B cell (primary cell): ENCODE measurements around the gene SEMA4A. TPM values are rescaled to one million over a fixed set of nuclear protein-coding genes. Genes with fewer than 3 reads are reported as not detected.
A peak's percentile ranks its signal among the peaks of the same experiment; 100 is the strongest.

Experiments
- ATAC-seq: fragments of 200-7000 bp; cut with Tn5 transposase; one replicate; pipeline ENCODE4 v1.10.0; 2021; ENCODE audit warnings: low read depth, mild to moderate bottlenecking, moderate number of reproducible peaks, moderate library complexity
- CTCF ChIA-PET: fragments of 350-600 bp; sonication (Branson Sonifier 250); formaldehyde crosslinking; loops from one replicate; lab custom pipeline; 2021; ENCODE audit warnings: antibody characterized with exemption, inconsistent platforms; lab: Charles Lee
- POLR2A ChIA-PET: fragments of 350-600 bp; sonication (Branson Sonifier 250); formaldehyde crosslinking; loops from one replicate; lab custom pipeline; 2021; ENCODE audit warnings: antibody characterized with exemption; lab: Charles Lee
- DNase-seq: peaks from one replicate; pipeline ENCODE4 v3.0.0; 2013
- H2AFZ ChIP-seq: 2 replicates; pipeline ENCODE4 v1.6.1; 2012; ENCODE audit warnings: mild to moderate bottlenecking, low read depth, low read length; ENCODE audit not compliant: insufficient read depth, poor library complexity, severe bottlenecking
- H3K27ac ChIP-seq, 2 donors: 1 replicate in 1 of 2; 2 replicates in 1 of 2; pipeline ENCODE4 v1.5.1; 2012 to 2013; ENCODE audit warnings: low read length in 2 of 2, mild to moderate bottlenecking in 2 of 2, moderate library complexity in 1 of 2
- H3K27me3 ChIP-seq, 4 experiments: fragments of 200-600 bp in 1 of 4; sonication (generic) in 1 of 4; replicated peaks in 1 of 4; 1 replicate in 2 of 4; 2 replicates in 2 of 4; pipeline versions ENCODE4 v1.6.1 to v1.7.0; 2013 to 2016; ENCODE audit warnings: low read length in 3 of 4, mild to moderate bottlenecking in 2 of 4, mixed read lengths in 1 of 4, moderate library complexity in 1 of 4; ENCODE audit not compliant: insufficient read depth in 4 of 4, control insufficient read depth in 3 of 4; ENCODE audit errors: control extremely low read depth in 1 of 4
- H3K36me3 ChIP-seq, 2 experiments: replicated peaks in 1 of 2; 1 replicate in 1 of 2; 2 replicates in 1 of 2; pipeline versions ENCODE4 v1.6.1 to v1.7.1; 2013; ENCODE audit warnings: low read length in 1 of 2; ENCODE audit not compliant: insufficient read depth in 2 of 2, control insufficient read depth in 1 of 2; ENCODE audit errors: control extremely low read depth in 1 of 2, extremely low read depth in 1 of 2
- H3K4me1 ChIP-seq, 2 donors: fragments of 200-600 bp in 1 of 2; sonication (generic) in 1 of 2; 1 replicate in 1 of 2; 2 replicates in 1 of 2; pipeline versions ENCODE4 v1.5.1 to v1.6.1; 2013 to 2017; ENCODE audit warnings: low read length in 2 of 2; ENCODE audit not compliant: control insufficient read depth in 2 of 2, insufficient read depth in 2 of 2
- H3K4me2 ChIP-seq: replicated peaks from 2 replicates; pipeline ENCODE3; 2012; ENCODE audit warnings: mild to moderate bottlenecking, low read depth, low read length; ENCODE audit not compliant: poor library complexity, severe bottlenecking
- H3K4me3 ChIP-seq, 5 experiments: fragments of 200-600 bp in 1 of 5; sonication (generic) in 1 of 5; 1 replicate in 3 of 5; 2 replicates in 2 of 5; pipeline versions ENCODE4 v1.5.1 to v1.7.0; 2011 to 2016; ENCODE audit warnings: low read length in 4 of 5, mild to moderate bottlenecking in 4 of 5, low read depth in 2 of 5, control low read depth in 1 of 5, moderate library complexity in 1 of 5; ENCODE audit not compliant: insufficient read depth in 1 of 5; ENCODE audit errors: control extremely low read depth in 1 of 5, extremely low read depth in 1 of 5
- H3K79me2 ChIP-seq: fragments of 200-600 bp; sonication (generic); one replicate; pipeline ENCODE4 v1.6.0; 2016; ENCODE audit warnings: low read length; ENCODE audit not compliant: control insufficient read depth, insufficient read depth
- H3K9ac ChIP-seq: fragments of 200-600 bp; sonication (generic); 2 replicates; pipeline ENCODE4 v1.6.1; 2017; ENCODE audit warnings: mild to moderate bottlenecking, low read length, moderate library complexity
- H3K9me3 ChIP-seq, 3 donors: one replicate each; pipeline versions ENCODE4 v1.6.1 to v1.7.1; 2013; ENCODE audit warnings: low read length in 2 of 3; ENCODE audit not compliant: control insufficient read depth in 2 of 3, insufficient read depth in 1 of 3; ENCODE audit errors: control extremely low read depth in 1 of 3
- H4K20me1 ChIP-seq: 2 replicates; pipeline ENCODE4 v1.6.0; 2012; ENCODE audit warnings: mild to moderate bottlenecking, low read length; ENCODE audit not compliant: insufficient read depth, control insufficient read depth, poor library complexity, severe bottlenecking
- H3K27ac Mint-ChIP-seq: one replicate; pipeline ENCODE4 v1.8.0; 2021; ENCODE audit warnings: mixed read lengths
- H3K27me3 Mint-ChIP-seq: one replicate; pipeline ENCODE4 v1.8.0; 2021; ENCODE audit warnings: mixed read lengths
- H3K4me1 Mint-ChIP-seq: one replicate; pipeline ENCODE4 v1.8.0; 2021; ENCODE audit warnings: mixed read lengths
- H3K4me3 Mint-ChIP-seq: one replicate; pipeline ENCODE4 v1.8.0; 2021; ENCODE audit warnings: mixed read lengths
- H3K9me3 Mint-ChIP-seq: one replicate; pipeline ENCODE4 v1.8.0; 2022; ENCODE audit warnings: mixed read lengths; ENCODE audit not compliant: insufficient read depth
- CTCF ChIP-seq: fragments of 200-600 bp; IDR thresholded peaks from one replicate; pipeline ENCODE4 v1.8.0; 2022; ENCODE audit warnings: antibody characterized with exemption, mild to moderate bottlenecking
- EZH2 ChIP-seq: IDR thresholded peaks from 2 replicates; pipeline ENCODE4 v1.6.1; 2012; ENCODE audit warnings: borderline replicate concordance, low read depth, mild to moderate bottlenecking, moderate library complexity, low read length; ENCODE audit not compliant: insufficient read depth, poor library complexity, severe bottlenecking
- WGBS: methylation state at CpG from one replicate; pipeline ENCODE4 v1.1.5; 2013; ENCODE audit warnings: missing lambda C conversion rate; ENCODE audit not compliant: insufficient coverage; 5-methylcytosine and 5-hydroxymethylcytosine counted together
- intact Hi-C: fragments of 100-400 bp; cut with micrococcal nuclease; formaldehyde crosslinking; loops from one replicate; pipeline ENCODE4 v1.10.0; 2022
- polyA plus RNA-seq: library from polyadenylated mRNA; depleted of rRNA; stranded (reverse); fragments of >200 nt; gene quantifications from 2 replicates; pipeline ENCODE4 v1.2.3, GENCODE V29; 2012
- total RNA-seq, 2 donors: library from RNA; stranded (reverse); fragments of 120-200 nt in 1 of 2; gene quantifications; 1 replicate in 1 of 2; 2 replicates in 1 of 2; pipeline versions ENCODE4 v1.2.3 to v1.2.4, GENCODE V29; 2013 to 2022

Gene SEMA4A
- total and polyA plus RNA-seq, 2 donors (not counting 1 experiment from before 2014, with no cell fraction given) = 9.2 to 15.5 TPM

- TF ChIP-seq CTCF = peak; percentile 75
- TF ChIP-seq EZH2 = no peak
- Histone ChIP-seq H3K9me3 (no peaks in the 10 kb centered on the region), H3K27ac (no peak overlapping the region), H3K36me3 (no peaks in the 10 kb centered on the region), H3K79me2 (no peaks in the 10 kb centered on the region), H3K4me3 (peak overlapping the region in 1 of 5 experiments; percentile 15), H3K9ac (peak overlapping the region; percentile 40), H3K27me3 (peaks cover 0 to 10% (median 5%) of the 10 kb centered on the region in 4 experiments), H3K4me2 (peak overlapping the region; percentile 66), H2AFZ (peak overlapping the region; percentile 47), H3K4me1 (peaks cover 50 to 54% of the 10 kb centered on the region in 2 donors), H4K20me1 (no peaks in the 10 kb centered on the region)
- ATAC-seq = peak; percentile 66
- peak overlapping the region; percentile 42 for H3K27ac Mint-ChIP-seq
- peak; percentile 83 for DNase-seq
- peaks cover 8% of the 10 kb centered on the region for H3K27me3 Mint-ChIP-seq
- intact Hi-C loops = loop anchor here (1.0 to 10.0 kb wide), 5 partner anchors 11 to 169 kb away; partner anchors contain the start of genes PMF1 and SLC25A44
- WGBS = 33% methylated on average over 9 of the region's 13 CpGs
- no peaks in the 10 kb centered on the region for H3K9me3 Mint-ChIP-seq
- ChIA-PET POLR2A (interaction anchor here (0.6 to 1.0 kb wide), 4 partner anchors 67 to 79 kb away, joined by 3 to 7 read pairs (median 4); partner anchors contain the start of gene PMF1), CTCF (interaction anchor here (0.6 to 14.3 kb wide), 21 partner anchors 8 to 173 kb away, joined by 3 to 381 read pairs (median 4); partner anchors contain the start of genes PAQR6, PMF1 and SMG5)
- peaks cover 48% of the 10 kb centered on the region for H3K4me1 Mint-ChIP-seq
- H3K4me3 Mint-ChIP-seq = peak overlapping the region; percentile 62
Observed at GRCh38 chr1:156146020-156146768, 7.2 kb upstream of the SEMA4A start.
